Stromal cell of bone marrow (primary cell): ENCODE measurements around the gene KIF12.

Experiments used
- DNase-seq: peaks from one replicate; pipeline ENCODE4 v3.0.0-alpha.2; 2012; ENCODE audit warnings: low read depth

The KIF12 gene

GRCh38 chr9:114105236-114105635 lies 6.1 kb upstream of the KIF12 start:
- no peak for DNase-seq

GRCh38 chr9:114102484-114102883 lies 3.4 kb upstream of the KIF12 start:
- no peak for DNase-seq

GRCh38 chr9:114100536-114100935 lies 1.4 kb upstream of the KIF12 start:
- DNase-seq: no peak

- DNase-seq: no peak
These were observed 678 bp upstream of the KIF12 start for GRCh38 chr9:114099669-114100270.

GRCh38 chr9:114098021-114098935 lies 814 bp downstream of the KIF12 start:
- DNase-seq: no peak

- DNase-seq: no peak
These were observed 1.5 kb downstream of the KIF12 start for GRCh38 chr9:114097613-114098020.

- no peak for DNase-seq
These were observed 2.1 kb downstream of the KIF12 start for GRCh38 chr9:114096866-114097612.

- no peak for DNase-seq
These were observed 3.0 kb downstream of the KIF12 start for GRCh38 chr9:114096041-114096511.

GRCh38 chr9:114094971-114095370 lies 4.1 kb downstream of the KIF12 start:
- DNase-seq: no peak

GRCh38 chr9:114093761-114094505 lies 5.2 kb downstream of the KIF12 start:
- DNase-seq: no peak

GRCh38 chr9:114093031-114093471 lies 6.0 kb downstream of the KIF12 start:
- DNase-seq: no peak

GRCh38 chr9:114092336-114092735 lies 6.8 kb downstream of the KIF12 start:
- no peak for DNase-seq

- no peak for DNase-seq
These were observed 7.4 kb downstream of the KIF12 start for GRCh38 chr9:114091711-114092110.

- DNase-seq: no peak
These were observed 8.3 kb downstream of the KIF12 start for GRCh38 chr9:114090798-114091197.

GRCh38 chr9:114089206-114089840 lies 9.8 kb downstream of the KIF12 start:
- DNase-seq: no peak

GRCh38 chr9:114088571-114089170 lies 10.4 kb downstream of the KIF12 start:
- no peak for DNase-seq

GRCh38 chr9:114087721-114088120 lies 11.4 kb downstream of the KIF12 start:
- DNase-seq: no peak

- no peak for DNase-seq
These were observed 12.5 kb downstream of the KIF12 start for GRCh38 chr9:114086607-114087006.

- DNase-seq: no peak
These were observed 13.1 kb downstream of the KIF12 start for GRCh38 chr9:114086009-114086408.

GRCh38 chr9:114085387-114085789 lies 13.7 kb downstream of the KIF12 start:
- no peak for DNase-seq
